ENCODE measurements around the gene KIF26A. TPM values are rescaled to one million over a fixed set of nuclear protein-coding genes. Genes with fewer than 3 reads are reported as not detected.

Gene KIF26A
- total RNA-seq, 1 donor from 2014 or later: 7.0 TPM

DNA sequence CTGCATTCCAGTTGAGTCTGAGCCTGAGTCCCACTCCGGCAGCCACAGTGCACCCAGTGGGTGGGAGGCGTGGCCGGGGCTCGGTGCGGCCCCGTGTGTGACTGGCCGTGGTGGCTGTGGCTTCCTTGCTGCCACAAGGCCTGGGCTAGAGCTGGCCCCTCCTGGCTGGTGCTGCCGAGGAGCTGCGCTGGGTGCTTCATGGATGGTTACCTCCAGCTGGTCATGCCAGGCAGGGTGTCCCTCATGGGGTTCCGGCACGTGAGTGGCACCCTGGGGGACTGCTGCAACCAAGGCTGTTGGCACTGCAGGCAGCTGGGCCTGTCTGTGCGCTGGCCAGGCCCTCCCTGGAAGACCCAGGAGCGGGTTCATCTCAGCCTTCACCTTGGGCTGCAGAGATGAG, 62.7 kb downstream of the KIF26A start:
- DNase-seq (ENCODE audit: low spot score, unreplicated experiment): no peak
- TF ChIP-seq, protein P1, sequence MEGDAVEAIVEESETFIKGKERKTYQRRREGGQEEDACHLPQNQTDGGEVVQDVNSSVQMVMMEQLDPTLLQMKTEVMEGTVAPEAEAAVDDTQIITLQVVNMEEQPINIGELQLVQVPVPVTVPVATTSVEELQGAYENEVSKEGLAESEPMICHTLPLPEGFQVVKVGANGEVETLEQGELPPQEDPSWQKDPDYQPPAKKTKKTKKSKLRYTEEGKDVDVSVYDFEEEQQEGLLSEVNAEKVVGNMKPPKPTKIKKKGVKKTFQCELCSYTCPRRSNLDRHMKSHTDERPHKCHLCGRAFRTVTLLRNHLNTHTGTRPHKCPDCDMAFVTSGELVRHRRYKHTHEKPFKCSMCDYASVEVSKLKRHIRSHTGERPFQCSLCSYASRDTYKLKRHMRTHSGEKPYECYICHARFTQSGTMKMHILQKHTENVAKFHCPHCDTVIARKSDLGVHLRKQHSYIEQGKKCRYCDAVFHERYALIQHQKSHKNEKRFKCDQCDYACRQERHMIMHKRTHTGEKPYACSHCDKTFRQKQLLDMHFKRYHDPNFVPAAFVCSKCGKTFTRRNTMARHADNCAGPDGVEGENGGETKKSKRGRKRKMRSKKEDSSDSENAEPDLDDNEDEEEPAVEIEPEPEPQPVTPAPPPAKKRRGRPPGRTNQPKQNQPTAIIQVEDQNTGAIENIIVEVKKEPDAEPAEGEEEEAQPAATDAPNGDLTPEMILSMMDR (IDR thresholded peaks at IDR 0.05; ENCODE audit: unreplicated experiment): no peak
- no peak overlapping the region for H3K4me3 Mint-ChIP-seq (ENCODE audit: low read depth)
- H3K9me3 Mint-ChIP-seq (ENCODE audit: low read depth): no peaks in the 10 kb centered on the region
- H3K27me3 Mint-ChIP-seq: peaks cover 1% of the 10 kb centered on the region
- no peak overlapping the region for H3K27ac Mint-ChIP-seq
- H3K4me1 Mint-ChIP-seq (ENCODE audit: low read depth): peaks cover 5% of the 10 kb centered on the region
- no peaks in the 10 kb centered on the region for H3K36me3 Mint-ChIP-seq (ENCODE audit: insufficient read depth)

DNA sequence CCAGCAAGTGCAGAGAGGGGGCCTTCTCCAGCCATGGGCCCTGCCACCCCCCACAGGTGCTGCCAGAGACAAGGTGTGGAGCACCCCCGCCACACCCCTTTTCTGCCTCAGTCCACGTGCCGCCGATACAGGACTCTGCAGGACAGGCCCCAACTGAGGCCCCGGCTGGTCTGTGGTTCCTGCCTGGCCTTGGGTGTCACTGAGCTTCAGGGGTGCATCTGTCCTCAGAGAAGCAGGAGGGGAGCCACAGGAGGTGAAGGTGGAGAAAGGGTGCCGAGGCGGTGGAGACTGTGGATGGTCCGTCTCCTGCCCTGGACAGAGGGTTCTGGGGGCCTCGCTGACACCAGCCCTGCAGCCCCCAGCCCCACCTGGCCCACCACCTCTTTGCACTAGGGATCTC, 63.1 kb downstream of the KIF26A start:
- TF ChIP-seq, protein P1 (IDR thresholded peaks at IDR 0.05; ENCODE audit: unreplicated experiment): no peak
- Mint-ChIP-seq H3K4me3 (ENCODE audit: low read depth) (no peak overlapping the region), H3K4me1 (ENCODE audit: low read depth) (peaks cover 4% of the 10 kb centered on the region), H3K36me3 (ENCODE audit: insufficient read depth) (no peaks in the 10 kb centered on the region), H3K27ac (no peak overlapping the region), H3K9me3 (ENCODE audit: low read depth) (no peaks in the 10 kb centered on the region), H3K27me3 (peaks cover under 1% of the 10 kb centered on the region)
- DNase-seq (ENCODE audit: low spot score, unreplicated experiment): no peak

DNA sequence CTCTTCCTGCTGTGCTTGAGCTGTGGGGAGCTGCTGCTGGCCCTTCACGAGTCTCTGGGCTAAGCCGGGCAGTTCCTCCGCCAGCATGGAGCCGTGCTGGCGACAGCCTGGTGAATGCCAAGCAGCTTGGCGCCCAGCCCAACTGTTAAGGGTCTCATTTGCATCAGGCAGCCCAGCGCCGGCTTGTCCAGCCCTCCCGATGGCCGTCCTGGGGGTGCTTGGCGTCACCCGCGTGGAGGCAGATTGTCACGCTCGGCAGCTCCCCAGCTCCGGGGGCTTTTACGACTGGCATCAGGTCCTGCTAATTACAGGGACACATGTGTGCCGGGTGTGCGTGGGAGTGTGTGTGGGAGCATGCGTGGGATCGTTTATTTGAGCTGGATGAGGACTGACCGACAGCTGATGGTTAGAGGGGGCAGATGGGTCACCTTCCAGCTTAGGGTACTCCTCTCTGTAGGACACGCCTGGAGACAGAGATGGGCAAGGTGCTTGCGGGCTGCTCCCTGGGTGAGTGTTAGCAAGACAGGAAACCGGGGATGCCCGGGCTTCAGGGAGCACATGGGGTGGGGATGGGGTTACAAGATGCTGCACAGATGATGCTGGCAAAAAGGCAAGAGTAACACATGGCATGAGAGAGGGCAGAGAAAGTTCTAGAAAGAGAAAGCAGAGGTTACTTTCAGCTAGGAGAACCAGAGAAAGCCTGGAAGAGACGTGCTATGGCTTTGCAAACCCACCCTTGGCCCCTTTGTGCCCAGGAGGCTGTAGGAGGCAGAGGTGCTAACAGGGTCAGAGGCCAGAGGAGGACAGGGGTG, 64.1 kb downstream of the KIF26A start:
- Mint-ChIP-seq H3K4me1 (ENCODE audit: low read depth) (peaks cover 5% of the 10 kb centered on the region), H3K9me3 (ENCODE audit: low read depth) (no peaks in the 10 kb centered on the region), H3K27ac (no peak overlapping the region), H3K4me3 (ENCODE audit: low read depth) (no peak overlapping the region), H3K27me3 (peaks cover 3% of the 10 kb centered on the region), H3K36me3 (ENCODE audit: insufficient read depth) (no peaks in the 10 kb centered on the region)
- no peak for DNase-seq (ENCODE audit: low spot score, unreplicated experiment)
- TF ChIP-seq, protein P1 (IDR thresholded peaks at IDR 0.05; ENCODE audit: unreplicated experiment): no peak

DNA sequence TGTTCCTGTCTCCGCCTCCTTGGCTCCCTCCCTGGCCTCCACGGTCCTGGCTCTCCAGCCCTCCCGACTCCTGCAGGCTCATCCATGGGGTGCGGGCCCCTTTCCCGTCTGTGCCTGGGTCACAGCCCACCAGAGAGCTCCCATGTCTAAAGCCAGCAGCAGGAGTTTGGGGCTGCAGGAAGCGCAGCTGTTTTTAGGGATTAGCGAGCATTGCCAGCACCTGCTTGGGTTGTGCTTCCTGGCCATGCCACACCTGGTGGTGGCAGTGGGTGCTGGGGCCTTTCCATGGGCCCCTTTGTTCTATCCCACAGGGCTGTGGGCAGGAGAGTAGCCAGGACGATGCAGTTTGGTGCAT, 64.7 kb downstream of the KIF26A start:
- DNase-seq (ENCODE audit: low spot score, unreplicated experiment): no peak
- Mint-ChIP-seq H3K27ac (no peak overlapping the region), H3K27me3 (peaks cover 3% of the 10 kb centered on the region), H3K4me3 (ENCODE audit: low read depth) (no peak overlapping the region), H3K36me3 (ENCODE audit: insufficient read depth) (no peaks in the 10 kb centered on the region), H3K4me1 (ENCODE audit: low read depth) (peaks cover 5% of the 10 kb centered on the region), H3K9me3 (ENCODE audit: low read depth) (no peaks in the 10 kb centered on the region)
- TF ChIP-seq, protein P1 (IDR thresholded peaks at IDR 0.05; ENCODE audit: unreplicated experiment): no peak

DNA sequence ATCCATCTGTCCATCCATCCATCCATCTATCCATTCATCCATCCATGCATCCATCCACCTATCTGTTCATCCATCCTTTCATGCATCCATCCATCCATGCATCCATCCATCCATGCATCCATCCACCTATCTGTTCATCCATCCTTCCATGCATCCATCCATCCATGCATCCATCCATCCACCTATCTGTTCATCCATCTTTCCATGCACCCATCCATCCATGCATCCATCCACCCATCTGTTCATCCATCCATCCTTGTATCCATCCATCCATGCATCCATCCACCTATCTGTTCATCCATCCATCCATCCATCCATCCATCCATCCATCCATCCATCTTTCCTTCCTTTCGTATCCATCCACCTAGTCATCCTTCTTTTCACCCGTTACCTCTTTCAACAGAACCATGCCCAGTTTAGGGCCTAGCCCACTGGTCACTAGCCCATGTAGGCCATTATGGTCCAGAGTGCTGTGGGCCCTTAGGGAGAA, 66.3 kb downstream of the KIF26A start:
- H3K4me1 Mint-ChIP-seq (ENCODE audit: low read depth): peaks cover 3% of the 10 kb centered on the region
- H3K36me3 Mint-ChIP-seq (ENCODE audit: insufficient read depth): no peaks in the 10 kb centered on the region
- no peak overlapping the region for H3K4me3 Mint-ChIP-seq (ENCODE audit: low read depth)
- H3K9me3 Mint-ChIP-seq (ENCODE audit: low read depth): no peaks in the 10 kb centered on the region
- no peak overlapping the region for H3K27ac Mint-ChIP-seq
- peaks cover 3% of the 10 kb centered on the region for H3K27me3 Mint-ChIP-seq
- DNase-seq (ENCODE audit: low spot score, unreplicated experiment): no peak
- TF ChIP-seq, protein P1 (IDR thresholded peaks at IDR 0.05; ENCODE audit: unreplicated experiment): no peak

Measured in progenitor cell of endocrine pancreas (in vitro differentiated cells).